Stimulated activated CD4-positive, alpha-beta T cell treated with anti-CD3 and anti-CD28 coated beads, Interleukin-1b, Interleukin-23, amount 100 ng/mL, for 48 hours (primary cell): ENCODE measurements around the gene RIBC2.
"Not testable (repeated sequence)": the region's sequence is repeated elsewhere in the genome, so short reads cannot be mapped to it uniquely, and the experiment has no call there.

Experiments used
- DNase-seq: peaks from one replicate; pipeline ENCODE4 v3.0.0-alpha.2; 2020

RIBC2 gene

DNA sequence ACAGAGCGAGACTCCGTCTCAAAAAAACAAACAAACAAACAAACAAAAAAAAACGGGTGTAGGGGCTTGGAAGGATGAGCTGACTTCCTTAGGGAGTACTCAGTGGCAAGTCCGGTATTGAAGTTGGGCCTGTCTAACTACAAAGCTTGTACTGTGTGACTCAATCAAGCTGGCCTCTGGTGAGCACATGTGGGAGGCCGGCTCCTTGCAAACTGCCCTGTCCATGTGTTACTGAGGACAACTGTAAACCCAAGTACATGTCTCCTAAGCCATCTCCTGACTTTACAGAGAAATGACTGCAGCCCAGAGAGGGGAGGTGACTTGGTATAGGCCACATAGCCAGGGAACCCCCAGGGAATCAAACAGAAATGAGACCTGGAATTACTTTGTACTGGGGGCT, 11.6 kb downstream of the RIBC2 start:
- DNase-seq, result no peak

GRCh38 chr22:45425531-45426265, 12.2 kb downstream of the RIBC2 start:
- DNase-seq, result no peak

DNA sequence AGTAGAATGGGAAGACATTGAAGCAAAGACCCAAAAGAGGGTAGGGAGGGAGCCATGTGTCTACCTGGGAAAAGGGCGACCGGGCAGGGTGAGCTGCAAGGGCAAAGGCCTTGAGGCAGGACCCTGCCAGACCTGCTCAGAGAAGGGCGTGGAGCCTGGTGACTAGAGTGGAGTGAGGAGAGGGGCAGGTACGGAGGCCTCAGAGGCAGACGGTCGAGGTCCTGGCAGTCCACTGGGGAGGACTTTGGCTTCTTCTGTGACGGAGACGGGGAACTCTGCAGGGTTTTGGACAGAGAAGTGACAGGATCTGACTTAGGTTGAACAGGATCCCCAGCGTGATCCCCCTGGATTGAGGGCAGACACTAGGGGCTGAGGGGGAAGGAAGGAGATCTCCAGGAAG, 12.9 kb downstream of the RIBC2 start:
- no peak for DNase-seq

GRCh38 chr22:45427114-45427513, 13.6 kb downstream of the RIBC2 start:
- no peak for DNase-seq

GRCh38 chr22:45428391-45429385, 15.2 kb downstream of the RIBC2 start:
- no peak for DNase-seq

- no peak for DNase-seq
These were observed 15.9 kb downstream of the RIBC2 start for GRCh38 chr22:45429424-45429823.

DNA sequence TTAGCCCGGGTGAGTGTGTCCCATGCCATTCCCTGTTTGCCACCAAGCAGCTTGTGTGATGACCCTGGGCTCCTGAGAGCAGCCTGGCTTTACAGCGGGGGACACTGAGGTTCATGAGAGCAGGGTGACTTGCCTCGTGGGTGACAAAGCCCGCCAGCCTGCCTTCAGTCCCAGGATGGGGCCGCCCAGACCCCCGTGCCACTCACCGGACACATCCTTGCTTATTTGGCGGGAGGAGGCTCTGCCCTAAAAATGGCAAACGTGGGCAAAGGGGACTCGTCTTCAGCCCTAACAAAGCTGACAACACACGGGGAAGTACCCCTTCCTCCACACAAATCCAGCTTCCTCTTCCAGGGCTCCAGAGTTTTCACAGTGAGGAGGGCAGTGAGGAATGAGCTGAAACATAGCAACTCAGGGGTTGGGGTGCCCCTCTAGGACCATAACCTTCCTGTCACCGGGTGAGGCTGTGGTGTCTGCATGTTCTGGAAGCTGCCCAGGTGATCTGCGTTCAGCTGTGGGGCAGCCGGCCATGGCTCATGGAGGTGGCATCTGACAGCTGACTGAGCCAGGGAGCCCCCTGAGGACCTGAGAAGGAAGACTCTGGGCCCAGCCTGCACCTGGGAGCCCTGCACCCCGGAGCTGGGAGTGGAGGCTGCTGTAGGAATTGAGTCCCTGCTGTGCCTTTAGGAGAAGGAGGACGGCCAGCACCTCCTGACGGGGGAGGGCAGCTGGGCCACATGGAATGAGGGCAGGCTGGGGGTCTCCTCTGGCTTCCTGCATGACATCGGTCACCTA, 16.7 kb downstream of the RIBC2 start:
- no peak for DNase-seq

DNA sequence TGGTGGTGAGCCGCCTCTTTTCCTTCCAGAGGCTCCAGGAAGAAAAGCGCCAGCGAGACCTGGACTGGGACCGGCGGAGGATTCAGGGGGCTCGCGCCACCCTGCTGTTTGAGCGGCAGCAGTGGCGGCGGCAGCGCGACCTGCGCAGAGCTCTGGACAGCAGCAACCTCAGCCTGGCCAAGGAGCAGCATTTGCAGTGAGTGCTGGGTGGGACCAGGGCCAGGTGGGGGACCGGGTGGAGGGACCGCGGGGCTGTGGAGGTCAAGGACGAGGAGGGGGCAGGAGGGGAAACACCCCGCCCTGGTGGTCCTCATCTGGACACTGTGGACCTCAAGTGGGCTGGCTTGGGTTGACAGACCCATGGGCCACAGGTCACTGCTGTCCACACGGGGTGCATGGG, 17.4 kb downstream of the RIBC2 start:
- DNase-seq, result no peak

- no peak for DNase-seq
These were observed 21.5 kb downstream of the RIBC2 start for GRCh38 chr22:45434981-45435380.

DNA sequence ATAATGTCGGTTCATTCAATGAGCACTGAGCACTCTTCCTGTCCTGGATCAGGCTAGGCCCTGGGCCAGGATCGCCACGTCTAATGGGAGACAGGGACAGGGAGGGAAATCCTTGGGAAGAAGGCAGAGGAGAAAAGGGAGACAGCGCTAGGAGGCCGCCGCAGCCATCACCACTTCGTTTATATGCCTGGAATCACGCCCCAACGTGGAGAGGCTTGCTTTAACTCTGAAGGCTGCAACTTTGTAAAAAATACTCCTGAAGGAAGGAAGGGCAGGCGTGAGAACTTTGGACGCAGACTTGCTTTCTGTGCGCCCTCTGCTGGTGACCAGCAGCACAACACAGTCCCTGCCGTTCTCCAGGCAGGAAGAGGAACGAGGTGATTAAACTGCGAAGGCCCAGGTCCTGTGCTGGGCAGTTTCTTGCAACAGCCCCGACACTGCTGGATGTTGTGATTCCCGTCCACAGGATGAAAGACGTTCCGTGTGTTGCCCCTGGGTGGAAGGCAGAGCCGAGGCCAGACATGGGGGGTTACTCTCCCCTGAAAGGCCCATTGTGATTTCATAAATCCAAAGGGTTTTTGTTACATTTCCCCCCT, 22.1 kb downstream of the RIBC2 start:
- peak; percentile 75 for DNase-seq

GRCh38 chr22:45436871-45437517, 23.5 kb downstream of the RIBC2 start:
- DNase-seq, result not testable (repeated sequence)

- DNase-seq, result no peak
These were observed 24.8 kb downstream of the RIBC2 start for GRCh38 chr22:45438336-45438735.

GRCh38 chr22:45440688-45441087, 27.2 kb downstream of the RIBC2 start:
- not testable (repeated sequence) for DNase-seq

GRCh38 chr22:45441138-45441537, 27.6 kb downstream of the RIBC2 start:
- DNase-seq, result peak; percentile 18

DNA sequence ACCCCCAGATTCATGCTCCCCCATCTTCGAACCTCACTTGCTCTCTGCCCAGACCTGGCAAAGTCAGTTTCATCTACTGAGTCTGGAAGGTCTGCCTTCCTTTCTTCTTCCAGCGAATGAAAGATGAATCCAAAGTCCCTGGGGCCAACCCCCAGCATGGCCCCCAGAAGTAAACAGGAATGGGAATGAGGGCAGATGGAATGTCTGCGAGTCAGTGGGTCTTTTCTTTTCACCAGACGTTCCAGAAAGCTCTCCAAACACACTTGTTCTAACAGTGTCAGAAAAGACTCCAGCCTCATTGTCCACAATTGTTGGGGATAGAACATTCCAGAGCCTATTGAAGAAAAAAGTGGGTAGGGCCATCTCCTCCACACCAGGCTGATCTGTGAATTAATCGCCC, 28.6 kb downstream of the RIBC2 start:
- no peak for DNase-seq

- no peak for DNase-seq
These were observed 30.7 kb downstream of the RIBC2 start for GRCh38 chr22:45444168-45444567.

- DNase-seq, result no peak
These were observed 31.7 kb downstream of the RIBC2 start for GRCh38 chr22:45445031-45445710.

DNA sequence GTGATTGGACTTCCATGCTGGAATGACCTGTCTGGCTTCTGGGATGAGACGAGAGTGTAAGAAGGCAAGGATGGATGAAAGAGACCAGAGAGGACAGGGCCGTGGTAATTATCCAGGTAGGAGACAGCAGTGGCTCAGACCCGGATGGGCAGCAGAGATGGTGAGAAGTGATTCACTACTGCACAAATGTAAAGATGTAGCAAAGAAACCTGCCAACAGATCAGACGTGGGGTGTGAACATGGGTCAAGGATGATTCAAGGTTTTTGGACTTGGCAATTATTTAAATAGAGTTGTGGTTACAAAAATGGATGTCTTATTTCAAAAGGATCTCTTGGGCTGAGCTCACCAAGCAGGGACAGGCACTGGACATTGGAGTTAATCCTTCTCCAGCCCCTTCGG, 32.7 kb downstream of the RIBC2 start:
- no peak for DNase-seq

DNA sequence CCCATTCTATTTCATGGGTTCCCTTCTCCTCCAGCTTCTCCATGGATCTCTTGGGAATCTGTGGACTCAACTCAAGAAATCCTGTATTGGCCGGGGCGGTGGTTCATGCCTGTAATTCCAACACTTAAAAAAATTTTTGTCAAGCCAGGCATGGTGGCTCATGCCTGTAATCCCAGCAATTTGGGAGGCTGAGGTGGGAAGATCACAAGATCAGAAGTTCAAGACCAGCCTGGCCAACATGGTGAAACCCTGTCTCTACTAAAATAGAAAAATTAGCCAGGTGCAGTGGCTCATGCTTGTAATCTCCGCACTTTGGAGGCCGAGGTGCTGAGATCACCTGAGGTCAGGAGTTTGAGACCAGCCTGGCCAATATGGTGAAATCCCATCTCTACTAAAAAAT, 34.1 kb downstream of the RIBC2 start:
- DNase-seq, result not testable (repeated sequence)

DNA sequence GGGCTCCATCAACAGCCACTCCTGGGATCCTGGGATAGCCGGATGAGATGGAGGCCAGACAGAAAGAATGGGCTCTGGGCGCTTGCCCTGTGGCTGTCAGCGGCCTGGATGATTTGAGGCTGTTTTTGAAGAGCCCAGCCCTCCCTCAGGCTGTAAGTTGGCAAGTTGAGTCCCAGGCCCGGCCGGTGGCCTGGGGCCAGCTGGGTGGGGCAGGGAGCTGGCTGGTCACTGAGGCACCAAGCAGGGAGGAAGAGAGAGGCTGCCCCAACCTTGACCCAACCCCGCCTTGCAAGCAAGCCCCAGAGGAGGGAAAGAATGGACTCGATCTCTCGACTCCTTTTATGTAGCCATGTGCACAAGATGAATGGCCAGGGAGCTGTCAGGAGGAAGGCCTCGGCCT, 34.9 kb downstream of the RIBC2 start:
- DNase-seq, result no peak

DNA sequence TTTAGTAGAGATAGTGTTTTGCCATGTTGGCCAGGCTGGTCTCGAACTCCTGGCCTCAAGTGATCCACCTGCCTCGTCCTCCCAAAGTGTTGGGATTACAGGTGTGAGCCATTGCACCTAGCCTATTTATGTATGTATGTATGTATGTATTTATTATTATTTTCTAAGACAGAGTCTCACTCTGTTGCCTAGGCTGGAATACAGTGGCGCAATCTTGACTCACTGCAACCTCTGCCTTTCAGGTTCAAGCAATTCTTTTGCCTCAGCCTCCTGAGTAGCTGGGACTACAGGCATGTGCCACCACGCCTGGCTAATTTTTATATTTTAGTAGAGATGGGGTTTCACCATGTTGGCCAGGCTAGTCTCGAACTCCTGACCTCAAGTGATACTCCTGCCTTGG, 35.9 kb downstream of the RIBC2 start:
- DNase-seq, result not testable (repeated sequence)
